A172 (cell line): ENCODE measurements around the gene DUSP5. TPM values are rescaled to one million over a fixed set of nuclear protein-coding genes. Genes with fewer than 3 reads are reported as not detected.
"Not testable (repeated sequence)": the region's sequence is repeated elsewhere in the genome, so short reads cannot be mapped to it uniquely, and the experiment has no call there.

ENCODE experiments used
- DNase-seq: peaks from one replicate; pipeline ENCODE4 v3.0.0-alpha.2; 2015; ENCODE audit warnings: low spot score
- total RNA-seq: library from RNA; depleted of rRNA; stranded (reverse); fragments of >200 nt; shearing (Covaris generic); gene quantifications from 2 replicates; pipeline ENCODE4 v1.2.3, GENCODE V29; 2014; rRNA removed

DUSP5 gene
- total RNA-seq = 6.8 and 9.5 TPM in 2 replicates

- DNase-seq = peak; percentile 88
Observed at GRCh38 chr10:110497438-110498086, at the start of gene DUSP5. Gene DUSP5 (plus strand): TSS chr10:110497907. CDS start chr10:110498122, 215 bp downstream.

GRCh38 chr10:110448682-110449418, 48.9 kb upstream of the DUSP5 start:
- no peak for DNase-seq

- no peak for DNase-seq
Observed at GRCh38 chr10:110455446-110455845, 42.3 kb upstream of the DUSP5 start.

GRCh38 chr10:110456046-110456445, 41.7 kb upstream of the DUSP5 start:
- DNase-seq = no peak

- peak; percentile 25 for DNase-seq
Observed at GRCh38 chr10:110456523-110457091, 41.1 kb upstream of the DUSP5 start.

GRCh38 chr10:110457851-110458250, 39.9 kb upstream of the DUSP5 start:
- DNase-seq = no peak

- no peak for DNase-seq
Observed at GRCh38 chr10:110458266-110458920, 39.3 kb upstream of the DUSP5 start.

GRCh38 chr10:110459600-110459999, 38.1 kb upstream of the DUSP5 start:
- DNase-seq = no peak

- DNase-seq = peak; percentile 75
Observed at GRCh38 chr10:110460111-110460809, 37.4 kb upstream of the DUSP5 start.

- DNase-seq = no peak
Observed at GRCh38 chr10:110461088-110461487, 36.6 kb upstream of the DUSP5 start.

- DNase-seq = no peak
Observed at GRCh38 chr10:110461530-110461929, 36.2 kb upstream of the DUSP5 start.

GRCh38 chr10:110462166-110463095, 35.3 kb upstream of the DUSP5 start:
- no peak for DNase-seq

GRCh38 chr10:110468258-110468657, 29.4 kb upstream of the DUSP5 start:
- not testable (repeated sequence) for DNase-seq

GRCh38 chr10:110470541-110470940, 27.2 kb upstream of the DUSP5 start:
- DNase-seq = not testable (repeated sequence)

- no peak for DNase-seq
Observed at GRCh38 chr10:110471566-110472139, 26.1 kb upstream of the DUSP5 start.

GRCh38 chr10:110474017-110474416, 23.7 kb upstream of the DUSP5 start:
- no peak for DNase-seq

GRCh38 chr10:110474826-110475225, 22.9 kb upstream of the DUSP5 start:
- DNase-seq = no peak

GRCh38 chr10:110475722-110476515, 21.8 kb upstream of the DUSP5 start:
- DNase-seq = no peak

GRCh38 chr10:110479710-110480109, 18.0 kb upstream of the DUSP5 start:
- DNase-seq = no peak
